OCI-LY3 (cell line): Measurements from ENCODE around the gene TRIM14.

ENCODE experiments used
- H2AFZ ChIP-seq: fragments of 200-600, 300-600 bp; shearing (Covaris generic); 2 replicates; pipeline ENCODE4 v1.6.0; 2014; ENCODE audit warnings: antibody characterized with exemption, low read depth, low read length
- H3K27ac ChIP-seq: fragments of 200-600, 300-600 bp; sonication (generic); 2 replicates; pipeline ENCODE4 v1.5.1; 2014; ENCODE audit warnings: mild to moderate bottlenecking, low read length, moderate library complexity, mixed read lengths
- H3K27me3 ChIP-seq: fragments of 200-600, 300-600 bp; sonication (generic); 2 replicates; pipeline ENCODE4 v1.6.1; 2014; ENCODE audit warnings: low read depth, low read length, mixed read lengths
- H3K36me3 ChIP-seq: fragments of 200-600, 300-600 bp; sonication (generic); replicated peaks from 2 replicates; pipeline ENCODE3; 2014; ENCODE audit warnings: low read depth, low read length, mixed read lengths
- H3K4me1 ChIP-seq: fragments of 300-600, 200-600 bp; sonication (generic); 2 replicates; pipeline ENCODE4 v1.6.1; 2014; ENCODE audit warnings: low read length, mixed read lengths
- H3K4me2 ChIP-seq: fragments of 200-600, 300-600 bp; sonication (generic); 2 replicates; pipeline ENCODE4 v1.6.1; 2014; ENCODE audit warnings: low read length, mixed read lengths
- H3K4me3 ChIP-seq: fragments of 300-600, 200-600 bp; sonication (generic); 2 replicates; pipeline ENCODE4 v1.5.1; 2014; ENCODE audit warnings: antibody characterized with exemption, mild to moderate bottlenecking, low read length, moderate library complexity
- H3K79me2 ChIP-seq: fragments of 300-600, 200-600 bp; shearing (Covaris generic); 2 replicates; pipeline ENCODE4 v1.6.1; 2014; ENCODE audit warnings: mild to moderate bottlenecking, low read length, mixed read lengths
- H3K9ac ChIP-seq: fragments of 300-600, 200-600 bp; shearing (Covaris generic); 2 replicates; pipeline ENCODE4 v1.6.0; 2014; ENCODE audit warnings: mild to moderate bottlenecking, low read length, moderate library complexity
- H3K9me3 ChIP-seq: fragments of 200-600, 300-600 bp; shearing (Covaris generic); 2 replicates; pipeline ENCODE4 v1.6.1; 2014; ENCODE audit warnings: low read length, mixed read lengths; ENCODE audit not compliant: insufficient read depth
- H4K20me1 ChIP-seq: fragments of 200-600, 300-600 bp; sonication (generic); 2 replicates; pipeline ENCODE4 v1.6.1; 2016; ENCODE audit warnings: low read length, mixed read lengths; ENCODE audit not compliant: insufficient read depth
- EZH2phosphoT487 ChIP-seq: fragments of 200-600 bp; shearing (Covaris generic); IDR thresholded peaks from 2 replicates; pipeline ENCODE4 v1.6.1; 2018; ENCODE audit warnings: antibody characterized with exemption, mixed run types, low read depth
- TF ChIP-seq, protein P1 (sequence below): fragments of 200-600, 300-600 bp; sonication (generic); IDR thresholded peaks from 2 replicates; pipeline ENCODE4 v1.5.1; 2014; ENCODE audit warnings: antibody characterized with exemption, low read length, low read depth

The TRIM14 gene

GRCh38 chr9:98107926-98108325 is 11.1 kb downstream of the TRIM14 start:
- Histone ChIP-seq H2AFZ (no peak overlapping the region), H4K20me1 (no peaks in the 10 kb centered on the region), H3K27me3 (no peaks in the 10 kb centered on the region), H3K4me1 (peaks cover 20% of the 10 kb centered on the region), H3K36me3 (no peaks in the 10 kb centered on the region), H3K79me2 (no peaks in the 10 kb centered on the region), H3K4me3 (no peak overlapping the region), H3K9me3 (no peaks in the 10 kb centered on the region), H3K27ac (no peak overlapping the region), H3K9ac (no peak overlapping the region), H3K4me2 (no peak overlapping the region)
- TF ChIP-seq, protein P1, sequence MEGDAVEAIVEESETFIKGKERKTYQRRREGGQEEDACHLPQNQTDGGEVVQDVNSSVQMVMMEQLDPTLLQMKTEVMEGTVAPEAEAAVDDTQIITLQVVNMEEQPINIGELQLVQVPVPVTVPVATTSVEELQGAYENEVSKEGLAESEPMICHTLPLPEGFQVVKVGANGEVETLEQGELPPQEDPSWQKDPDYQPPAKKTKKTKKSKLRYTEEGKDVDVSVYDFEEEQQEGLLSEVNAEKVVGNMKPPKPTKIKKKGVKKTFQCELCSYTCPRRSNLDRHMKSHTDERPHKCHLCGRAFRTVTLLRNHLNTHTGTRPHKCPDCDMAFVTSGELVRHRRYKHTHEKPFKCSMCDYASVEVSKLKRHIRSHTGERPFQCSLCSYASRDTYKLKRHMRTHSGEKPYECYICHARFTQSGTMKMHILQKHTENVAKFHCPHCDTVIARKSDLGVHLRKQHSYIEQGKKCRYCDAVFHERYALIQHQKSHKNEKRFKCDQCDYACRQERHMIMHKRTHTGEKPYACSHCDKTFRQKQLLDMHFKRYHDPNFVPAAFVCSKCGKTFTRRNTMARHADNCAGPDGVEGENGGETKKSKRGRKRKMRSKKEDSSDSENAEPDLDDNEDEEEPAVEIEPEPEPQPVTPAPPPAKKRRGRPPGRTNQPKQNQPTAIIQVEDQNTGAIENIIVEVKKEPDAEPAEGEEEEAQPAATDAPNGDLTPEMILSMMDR, result no peak
- TF ChIP-seq EZH2phosphoT487, result no peak

DNA sequence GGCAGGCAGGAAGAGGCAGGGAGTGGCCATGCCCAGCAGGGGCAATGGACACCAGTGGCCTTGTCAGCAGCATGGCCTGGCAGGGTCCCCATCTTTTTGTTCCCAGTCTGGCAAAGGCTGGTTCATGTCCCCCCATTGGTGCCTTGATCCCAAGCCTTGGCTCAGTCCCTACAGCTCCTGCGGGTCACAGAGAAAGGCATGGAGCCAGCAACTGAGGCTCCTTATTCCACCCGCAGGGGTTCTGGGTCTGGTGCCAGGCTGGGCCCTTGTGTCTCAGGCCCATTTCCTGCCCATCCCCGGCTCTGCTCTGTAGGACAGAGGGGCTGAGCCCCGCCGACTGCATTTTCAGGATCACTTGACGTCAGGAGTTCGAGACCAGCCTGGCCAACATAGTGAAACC is 14.0 kb downstream of the TRIM14 start:
- Histone ChIP-seq H2AFZ (no peak overlapping the region), H3K4me2 (no peak overlapping the region), H3K9ac (no peak overlapping the region), H3K36me3 (no peaks in the 10 kb centered on the region), H3K4me3 (no peak overlapping the region), H4K20me1 (no peaks in the 10 kb centered on the region), H3K9me3 (no peaks in the 10 kb centered on the region), H3K27ac (no peak overlapping the region), H3K79me2 (no peaks in the 10 kb centered on the region), H3K4me1 (peaks cover 23% of the 10 kb centered on the region), H3K27me3 (no peaks in the 10 kb centered on the region)
- TF ChIP-seq EZH2phosphoT487, result no peak
- TF ChIP-seq, protein P1, result no peak

DNA sequence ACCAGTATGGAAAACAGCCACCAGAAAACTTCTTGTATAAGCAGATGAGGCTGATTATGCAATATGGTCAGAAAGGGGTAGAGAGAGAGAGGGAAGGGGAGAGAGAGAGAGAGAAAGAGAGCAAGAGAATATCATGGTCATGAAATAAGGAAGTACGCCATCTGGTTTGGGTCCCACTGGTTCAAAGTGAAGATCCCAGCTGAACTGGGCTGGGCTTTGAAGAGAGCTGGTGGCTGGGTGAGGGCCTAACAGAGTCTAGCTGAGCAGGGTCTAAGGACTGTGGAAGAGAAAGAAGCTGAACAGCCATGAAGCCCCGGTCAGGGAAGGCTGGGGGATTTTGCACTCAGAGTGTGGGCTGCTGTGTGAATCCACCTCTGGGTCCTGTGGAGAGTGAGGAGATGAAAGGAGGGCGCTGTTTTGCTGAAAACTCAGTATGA is 14.6 kb downstream of the TRIM14 start:
- Histone ChIP-seq H3K36me3 (no peaks in the 10 kb centered on the region), H3K79me2 (no peaks in the 10 kb centered on the region), H2AFZ (no peak overlapping the region), H3K4me1 (peaks cover 23% of the 10 kb centered on the region), H3K27ac (no peak overlapping the region), H3K9ac (no peak overlapping the region), H3K4me2 (no peak overlapping the region), H3K27me3 (no peaks in the 10 kb centered on the region), H4K20me1 (no peaks in the 10 kb centered on the region), H3K4me3 (no peak overlapping the region), H3K9me3 (no peaks in the 10 kb centered on the region)
- no peak for TF ChIP-seq EZH2phosphoT487
- TF ChIP-seq, protein P1, result no peak

- no peaks in the 10 kb centered on the region for H4K20me1 ChIP-seq
- no peaks in the 10 kb centered on the region for H3K27me3 ChIP-seq
- H3K4me3 ChIP-seq, result no peak overlapping the region
- TF ChIP-seq, protein P1, result no peak
- TF ChIP-seq EZH2phosphoT487, result no peak
- no peak overlapping the region for H3K27ac ChIP-seq
- H3K4me1 ChIP-seq, result peaks cover 28% of the 10 kb centered on the region
- peak overlapping the region; percentile 27; the same call in 1 of the 2 replicates for H3K4me2 ChIP-seq
- H3K9ac ChIP-seq, result no peak overlapping the region
- no peaks in the 10 kb centered on the region for H3K79me2 ChIP-seq
- no peaks in the 10 kb centered on the region for H3K36me3 ChIP-seq
- H2AFZ ChIP-seq, result no peak overlapping the region
- no peaks in the 10 kb centered on the region for H3K9me3 ChIP-seq
Measured at GRCh38 chr9:98101868-98102273, 17.2 kb downstream of the TRIM14 start.
